K562 (cell line): ENCODE measurements around the gene GPR142. TPM values are rescaled to one million over a fixed set of nuclear protein-coding genes. Genes with fewer than 3 reads are reported as not detected.

Experiments
- ARID3B ChIP-seq: fragments of 250-450 bp; sonication (Bioruptor Pico); IDR thresholded peaks from 2 replicates; pipeline ENCODE4 v1.4.0; 2020; ENCODE audit warnings: borderline replicate concordance
- ATF7 ChIP-seq: fragments of 450-650 bp; IDR thresholded peaks from 2 replicates; pipeline ENCODE4 v1.7.1; 2014; ENCODE audit warnings: mild to moderate bottlenecking, moderate library complexity
- CEBPB ChIP-seq: fragments of 450-650 bp; IDR thresholded peaks from 2 replicates; pipeline ENCODE4 v1.6.1; 2016; ENCODE audit warnings: missing genetic modification characterization, missing compliant biosample characterization
- CREB1 ChIP-seq, 2 experiments: sonication (generic) in 1 of 2; formaldehyde crosslinking in 1 of 2; IDR thresholded peaks; 2 replicates each; pipeline versions ENCODE4 v1.6.1 to v1.8.0; 2012 to 2022; ENCODE audit warnings: inconsistent platforms in 1 of 2, mild to moderate bottlenecking in 1 of 2, missing genetic modification reagents in 1 of 2, moderate library complexity in 1 of 2
- CTBP1 ChIP-seq: fragments of 450-650 bp; IDR thresholded peaks from 2 replicates; pipeline ENCODE4 v1.6.1; 2016; ENCODE audit warnings: borderline replicate concordance
- CUX1 ChIP-seq: fragments of 200-800 bp; sonication (Bioruptor generic); IDR thresholded peaks from 2 replicates; pipeline ENCODE4 v1.6.1; 2016; ENCODE audit warnings: missing genetic modification characterization, missing compliant biosample characterization
- ETV5 ChIP-seq: sonication (generic); formaldehyde crosslinking; IDR thresholded peaks from 2 replicates; pipeline ENCODE4 v1.4.0; 2020; ENCODE audit warnings: low read depth, mild to moderate bottlenecking, missing genetic modification reagents
- FOS ChIP-seq: IDR thresholded peaks from 3 replicates; pipeline ENCODE4 v1.6.1; 2011; ENCODE audit not compliant: insufficient read length; ENCODE audit errors: extremely low read depth
- HDAC1 ChIP-seq, 2 experiments: fragments of 450-650 bp; IDR thresholded peaks; 2 replicates each; pipeline ENCODE4 v1.6.1; 2016 to 2017; ENCODE audit warnings: inconsistent platforms in 1 of 2, mild to moderate bottlenecking in 1 of 2, moderate library complexity in 1 of 2
- HDAC3 ChIP-seq: fragments of 450-650 bp; IDR thresholded peaks from 2 replicates; pipeline ENCODE4 v1.6.1; 2018; ENCODE audit warnings: borderline replicate concordance, mild to moderate bottlenecking, moderate library complexity; ENCODE audit not compliant: partially characterized antibody
- KLF16 ChIP-seq: IDR thresholded peaks from 2 replicates; pipeline ENCODE4 v1.6.1; 2016; ENCODE audit warnings: antibody characterized with exemption
- LEF1 ChIP-seq: fragments of 450-650 bp; IDR thresholded peaks from 2 replicates; pipeline ENCODE4 v1.6.1; 2016; ENCODE audit warnings: mild to moderate bottlenecking
- POLR2AphosphoS5 ChIP-seq: IDR thresholded peaks from 2 replicates; pipeline ENCODE4 v1.6.1; 2011; ENCODE audit warnings: mild to moderate bottlenecking, low read depth, low read length, moderate library complexity; ENCODE audit not compliant: control insufficient read depth, insufficient read depth
- POLR2H ChIP-seq: IDR thresholded peaks from 2 replicates; pipeline ENCODE4 v1.6.1; 2016; ENCODE audit warnings: missing genetic modification characterization, low read depth, mild to moderate bottlenecking, control low read depth, missing compliant biosample characterization, moderate library complexity
- RBM22 ChIP-seq: fragments of 200-400 bp; formaldehyde crosslinking; IDR thresholded peaks from 2 replicates; pipeline ENCODE4 v1.6.1; 2018; ENCODE audit warnings: low read length, low read depth; ENCODE audit not compliant: poor library complexity, severe bottlenecking
- SPI1 ChIP-seq: IDR thresholded peaks from 2 replicates; pipeline ENCODE4 v1.6.1; 2011; ENCODE audit warnings: low read depth, low read length, control low read depth, borderline replicate concordance
- VEZF1 ChIP-seq: fragments of 200-800 bp; sonication (Bioruptor generic); IDR thresholded peaks from 2 replicates; pipeline ENCODE4 v1.6.1; 2017; ENCODE audit warnings: missing genetic modification characterization, missing compliant biosample characterization
- ZNF143 ChIP-seq: sonication (generic); formaldehyde crosslinking; IDR thresholded peaks from 2 replicates; pipeline ENCODE4 v1.9.0; 2022; ENCODE audit warnings: mild to moderate bottlenecking, missing genetic modification reagents
- ZNF217 ChIP-seq: sonication (generic); formaldehyde crosslinking; IDR thresholded peaks from 2 replicates; pipeline ENCODE4 v1.8.0; 2022; ENCODE audit warnings: mild to moderate bottlenecking, missing genetic modification reagents
- ZNF589 ChIP-seq: fragments of 200-800 bp; sonication (Bioruptor generic); IDR thresholded peaks from 2 replicates; pipeline ENCODE4 v1.6.1; 2016; ENCODE audit warnings: low read depth, missing genetic modification characterization, missing compliant biosample characterization
- ZNF668 ChIP-seq: fragments of 250-450 bp; sonication (Bioruptor Pico); IDR thresholded peaks from 2 replicates; pipeline ENCODE4 v1.8.0; 2022; ENCODE audit warnings: mild to moderate bottlenecking, inconsistent platforms
- polyA plus RNA-seq, 8 experiments: library from polyadenylated mRNA; depleted of rRNA in 4 of 8; stranded (reverse) in 5 of 8; unstranded in 3 of 8; fragments of >200 nt; fragmentation: Nextera tagmentation in 2 of 8; fragmentation: Illumina TruSeq in 1 of 8; extraction: Ambion mirVana in 2 of 8; extraction: Trizol in 1 of 8; gene quantifications; 2 replicates each; pipeline versions ENCODE4 v1.2.1 to v1.2.3, GENCODE V29; 2011 to 2014; ENCODE audit warnings: inconsistent platforms in 1 of 8, missing spikeins in 1 of 8
- total RNA-seq, 7 experiments: library from RNA; depleted of rRNA in 6 of 7; stranded (reverse); fragments of >200 nt in 6 of 7; fragmentation: Illumina TruSeq in 2 of 7; extraction: Trizol in 2 of 7; gene quantifications; 2 replicates each; pipeline versions ENCODE4 v1.2.1 to v1.2.3, GENCODE V29; 2011 to 2021; ENCODE audit warnings: low replicate concordance in 1 of 7

Gene GPR142
- total and polyA plus RNA-seq, 9 of the 15 experiments (the other 6 are each of a cell fraction or from before 2014, with no cell fraction given), result not detected

GRCh38 chr17:74332763-74333283 lies 34.5 kb upstream of the GPR142 start (continued):
- TF ChIP-seq CUX1 (CRISPR knock-in tag) (peak; percentile 77), RBM22 (no peak), ZNF217 (no peak), POLR2AphosphoS5 (peak; percentile 91), SPI1 (0 out of 2 replicates have a peak, but pooled peaks have one; percentile 25), HDAC3 (peak; percentile 38), ZNF143 (no peak), POLR2H (no peak), CTBP1 (peak; percentile 69), LEF1 (peak; percentile 58; the same call in 1 of the 2 replicates), ARID3B (CRISPR knock-in tag) (no peak), KLF16 (peak; percentile 93), HDAC1 (IDR thresholded peaks at IDR 0.05) (peak in 1 of 2 experiments; percentile 31; a peak in 1 of 4 replicates), ZNF668 (CRISPR knock-in tag) (no peak), ATF7 (peak; percentile 63; the same call in 1 of the 2 replicates), FOS (no peak), VEZF1 (CRISPR knock-in tag) (peak; percentile 78), CEBPB (tag) (peak; percentile 39), ZNF589 (CRISPR knock-in tag) (peak; percentile 65; the same call in 1 of the 2 replicates), CREB1 (IDR thresholded peaks at IDR 0.05) (no peak), CREB1 (CRISPR knock-in tag; IDR thresholded peaks at IDR 0.05) (no peak), ETV5 (CRISPR knock-in tag) (no peak)
